Measurements from ENCODE around the gene PTP4A2. TPM values are rescaled to one million over a fixed set of nuclear protein-coding genes. Genes with fewer than 3 reads are reported as not detected.

The PTP4A2 gene
- total and polyA plus RNA-seq, 2 donors (not counting 1 experiment from before 2014, with no cell fraction given): 78.2 to 193 TPM

DNA sequence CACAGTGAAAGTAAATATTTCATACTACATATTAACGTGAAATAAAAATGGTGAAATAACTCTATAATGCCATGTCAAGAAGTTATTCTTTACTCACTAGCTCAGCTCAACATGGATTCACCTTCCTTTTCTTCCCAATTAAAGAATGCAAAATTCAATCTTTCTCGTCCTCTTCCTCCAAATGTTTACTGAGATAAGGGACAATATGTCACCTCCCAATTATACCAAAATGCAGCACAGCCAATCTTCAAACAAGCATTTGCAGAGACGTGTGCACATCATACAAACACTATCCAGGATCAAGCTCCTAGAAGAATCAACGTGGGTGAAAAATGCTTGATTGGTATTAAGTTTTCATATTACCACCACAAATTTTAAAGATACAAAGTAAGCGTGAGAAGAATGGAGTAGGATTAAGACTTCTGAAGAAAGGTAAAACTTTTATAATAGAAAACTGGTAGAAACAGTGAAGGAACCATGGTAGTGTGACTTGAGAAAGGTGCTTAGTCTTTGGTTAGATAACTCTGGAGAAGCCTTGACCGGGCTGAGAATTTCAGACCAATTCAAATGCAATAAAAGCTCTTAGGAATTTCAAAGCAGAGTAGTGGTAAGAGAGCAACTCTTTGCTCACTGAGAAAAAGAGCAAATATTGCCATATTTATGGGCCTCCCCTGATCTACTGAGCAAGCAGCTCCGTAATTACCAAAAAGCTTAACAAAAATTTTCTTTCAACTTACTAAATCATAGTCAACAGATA lies 7.2 kb downstream of the PTP4A2 start:
- H3K4me1 ChIP-seq (ENCODE audit: control insufficient read depth in 2 of 2, insufficient read depth in 2 of 2, low read length in 2 of 2): peaks cover 80 to 95% of the 10 kb centered on the region in 2 donors

More for the DNA sequence above, 7.2 kb downstream of the PTP4A2 start:
- peaks cover 88% of the 10 kb centered on the region for H3K4me1 Mint-ChIP-seq
- Histone ChIP-seq H3K4me2 (replicated peaks; ENCODE audit: low read depth, low read length, poor library complexity, severe bottlenecking) (peak overlapping the region; percentile 65), H3K27ac (ENCODE audit: low read length in 2 of 2) (peak overlapping the region; percentile 40 to 78), H3K4me3 (ENCODE audit: control extremely low read depth in 1 of 5, extremely low read depth in 1 of 5, insufficient read depth in 1 of 5, low read depth in 2 of 5, low read length in 4 of 5) (peak overlapping the region in 1 of 5 experiments; percentile 8), H3K36me3 (replicated peaks in 1 of 2; ENCODE audit: control extremely low read depth in 1 of 2, control insufficient read depth in 1 of 2, extremely low read depth in 1 of 2, insufficient read depth in 2 of 2, low read length in 1 of 2) (peaks cover 4 to 7% of the 10 kb centered on the region in 2 experiments), H3K9ac (ENCODE audit: low read length) (peak overlapping the region; percentile 4), H3K9me3 (ENCODE audit: control extremely low read depth in 1 of 3, control insufficient read depth in 2 of 3, insufficient read depth in 1 of 3, low read length in 2 of 3) (no peaks in the 10 kb centered on the region), H2AFZ (ENCODE audit: insufficient read depth, low read depth, low read length, poor library complexity, severe bottlenecking) (no peak overlapping the region), H3K27me3 (replicated peaks in 1 of 4; ENCODE audit: control extremely low read depth in 1 of 4, control insufficient read depth in 3 of 4, insufficient read depth in 4 of 4, low read length in 3 of 4) (no peaks in the 10 kb centered on the region), H3K79me2 (ENCODE audit: control insufficient read depth, insufficient read depth, low read length) (peaks cover 98% of the 10 kb centered on the region), H4K20me1 (ENCODE audit: control insufficient read depth, insufficient read depth, low read length, poor library complexity, severe bottlenecking) (peaks cover 64% of the 10 kb centered on the region)
- intact Hi-C loops (cut with micrococcal nuclease): loop anchor here (10.0 kb wide), 2 partner anchors 146 to 286 kb away; partner anchors contain the start of gene PEF1
- POLR2A ChIA-PET: interaction anchor here (0.5 kb wide), 1 partner anchor 25 kb away, joined by 3 read pairs; no protein-coding TSS in a partner anchor
- TF ChIP-seq, protein P1, sequence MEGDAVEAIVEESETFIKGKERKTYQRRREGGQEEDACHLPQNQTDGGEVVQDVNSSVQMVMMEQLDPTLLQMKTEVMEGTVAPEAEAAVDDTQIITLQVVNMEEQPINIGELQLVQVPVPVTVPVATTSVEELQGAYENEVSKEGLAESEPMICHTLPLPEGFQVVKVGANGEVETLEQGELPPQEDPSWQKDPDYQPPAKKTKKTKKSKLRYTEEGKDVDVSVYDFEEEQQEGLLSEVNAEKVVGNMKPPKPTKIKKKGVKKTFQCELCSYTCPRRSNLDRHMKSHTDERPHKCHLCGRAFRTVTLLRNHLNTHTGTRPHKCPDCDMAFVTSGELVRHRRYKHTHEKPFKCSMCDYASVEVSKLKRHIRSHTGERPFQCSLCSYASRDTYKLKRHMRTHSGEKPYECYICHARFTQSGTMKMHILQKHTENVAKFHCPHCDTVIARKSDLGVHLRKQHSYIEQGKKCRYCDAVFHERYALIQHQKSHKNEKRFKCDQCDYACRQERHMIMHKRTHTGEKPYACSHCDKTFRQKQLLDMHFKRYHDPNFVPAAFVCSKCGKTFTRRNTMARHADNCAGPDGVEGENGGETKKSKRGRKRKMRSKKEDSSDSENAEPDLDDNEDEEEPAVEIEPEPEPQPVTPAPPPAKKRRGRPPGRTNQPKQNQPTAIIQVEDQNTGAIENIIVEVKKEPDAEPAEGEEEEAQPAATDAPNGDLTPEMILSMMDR (IDR thresholded peaks at IDR 0.05): no peak
- peak overlapping the region; percentile 53 for H3K4me3 Mint-ChIP-seq
- ATAC-seq (ENCODE audit: low read depth): no peak
- 67% methylated on average over 2 of the region's 7 CpGs for WGBS (ENCODE audit: insufficient coverage)
- CTCF ChIA-PET: interaction anchor here (0.6 to 1.8 kb wide), 6 partner anchors 9 to 45 kb away, joined by 3 to 8 read pairs (median 4); no protein-coding TSS in a partner anchor
- no peaks in the 10 kb centered on the region for H3K9me3 Mint-ChIP-seq (ENCODE audit: insufficient read depth)
- DNase-seq: no peak
- H3K27ac Mint-ChIP-seq: peak overlapping the region; percentile 79
- no peaks in the 10 kb centered on the region for H3K27me3 Mint-ChIP-seq
